Skeletal muscle tissue (tissue), 4 donors: ENCODE measurements around the gene ARL17A. TPM values are rescaled to one million over a fixed set of nuclear protein-coding genes. Genes with fewer than 3 reads are reported as not detected.
"Not testable (repeated sequence)": the region's sequence is repeated elsewhere in the genome, so short reads cannot be mapped to it uniquely, and the experiment has no call there.

Experiments used
- H3K27ac ChIP-seq: one replicate; pipeline ENCODE4 v1.7.0; 2013; ENCODE audit warnings: mild to moderate bottlenecking, low read depth, low read length, inconsistent platforms
- H3K27me3 ChIP-seq, 3 donors: one replicate each; pipeline ENCODE4 v1.7.0; 2013; ENCODE audit warnings: low read length in 3 of 3; ENCODE audit not compliant: control insufficient read depth in 3 of 3, insufficient read depth in 3 of 3
- H3K36me3 ChIP-seq, 3 donors: one replicate each; pipeline ENCODE4 v1.7.0; 2013; ENCODE audit warnings: low read length in 3 of 3; ENCODE audit not compliant: control insufficient read depth in 3 of 3, insufficient read depth in 3 of 3
- H3K4me1 ChIP-seq, 3 donors: one replicate each; pipeline ENCODE4 v1.7.0; 2013; ENCODE audit warnings: low read length in 3 of 3, mild to moderate bottlenecking in 3 of 3; ENCODE audit not compliant: control insufficient read depth in 3 of 3, insufficient read depth in 3 of 3
- H3K4me3 ChIP-seq, 3 donors: one replicate each; pipeline ENCODE4 v1.7.0; 2013; ENCODE audit warnings: low read length in 3 of 3
- H3K9ac ChIP-seq, 3 donors: one replicate each; pipeline ENCODE4 v1.7.0; 2013; ENCODE audit warnings: low read length in 3 of 3, mild to moderate bottlenecking in 3 of 3, moderate library complexity in 2 of 3, low read depth in 1 of 3
- H3K9me3 ChIP-seq, 3 donors: one replicate each; pipeline ENCODE4 v1.7.0; 2013; ENCODE audit warnings: low read length in 3 of 3; ENCODE audit not compliant: control insufficient read depth in 3 of 3
- total RNA-seq: library from RNA; depleted of rRNA; stranded (reverse); fragments of >200 nt; gene quantifications from one replicate; pipeline ENCODE4 v1.2.3, GENCODE V29; 2014
- donor health status: Osteomylitis.

ARL17A gene
- total RNA-seq, 1 donor from 2014 or later: 12.0 TPM

GRCh38 chr17:46559155-46559554 is 20.3 kb downstream of the ARL17A start:
- H3K36me3 ChIP-seq, H3K4me1 ChIP-seq, H3K9me3 ChIP-seq, H3K4me3 ChIP-seq, H3K27me3 ChIP-seq, H3K9ac ChIP-seq, H3K27ac ChIP-seq: not testable (repeated sequence)

DNA sequence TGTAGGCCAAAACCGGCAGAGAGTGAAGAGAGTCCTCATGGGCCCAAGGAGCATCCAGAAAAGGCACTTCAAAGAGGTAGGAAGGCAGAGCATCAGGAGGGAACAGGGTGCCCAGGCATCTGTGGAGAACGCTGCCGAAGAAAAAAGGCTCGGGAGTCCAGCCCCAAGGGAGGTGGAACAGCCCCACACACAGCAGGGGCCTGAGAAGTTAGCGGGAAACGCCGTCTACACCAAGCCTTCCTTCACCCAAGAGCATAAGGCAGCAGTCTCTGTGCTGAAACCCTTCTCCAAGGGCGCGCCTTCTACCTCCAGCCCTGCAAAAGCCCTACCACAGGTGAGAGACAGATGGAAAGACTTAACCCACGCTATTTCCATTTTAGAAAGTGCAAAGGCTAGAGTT is 30.9 kb downstream of the ARL17A start:
- H3K9me3 ChIP-seq, H3K36me3 ChIP-seq, H3K4me3 ChIP-seq, H3K27me3 ChIP-seq, H3K4me1 ChIP-seq, H3K27ac ChIP-seq, H3K9ac ChIP-seq: not testable (repeated sequence)

DNA sequence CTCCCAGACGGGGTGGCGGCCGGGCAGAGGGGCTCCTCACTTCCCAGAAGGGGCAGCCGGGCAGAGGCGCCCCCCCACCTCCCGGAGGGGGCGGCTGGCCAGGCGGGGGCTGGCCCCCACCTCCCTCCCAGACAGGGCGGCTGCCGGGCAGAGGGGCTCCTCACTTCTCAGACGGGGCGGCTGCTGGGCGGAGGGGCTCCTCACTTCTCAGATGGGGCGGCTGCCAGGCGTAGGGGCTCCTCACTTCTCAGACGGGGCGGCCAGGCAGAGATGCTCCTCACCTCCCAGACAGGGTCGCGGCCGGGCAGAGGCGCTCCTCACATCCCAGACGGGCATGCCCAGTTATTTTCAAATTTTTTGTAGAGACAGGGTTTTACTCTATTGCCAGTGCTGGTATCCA is 44.8 kb downstream of the ARL17A start:
- H3K4me3 ChIP-seq, H3K27me3 ChIP-seq, H3K27ac ChIP-seq, H3K4me1 ChIP-seq, H3K9me3 ChIP-seq, H3K36me3 ChIP-seq, H3K9ac ChIP-seq: not testable (repeated sequence)

- H3K9me3 ChIP-seq, H3K9ac ChIP-seq, H3K27me3 ChIP-seq, H3K4me3 ChIP-seq, H3K36me3 ChIP-seq, H3K4me1 ChIP-seq, H3K27ac ChIP-seq: not testable (repeated sequence)
These were observed 67.3 kb downstream of the ARL17A start, which contains the start of gene LRRC37A2 for GRCh38 chr17:46512168-46512567. Gene LRRC37A2 (plus strand): TSS chr17:46512468. CDS start chr17:46512713, 245 bp downstream.

DNA sequence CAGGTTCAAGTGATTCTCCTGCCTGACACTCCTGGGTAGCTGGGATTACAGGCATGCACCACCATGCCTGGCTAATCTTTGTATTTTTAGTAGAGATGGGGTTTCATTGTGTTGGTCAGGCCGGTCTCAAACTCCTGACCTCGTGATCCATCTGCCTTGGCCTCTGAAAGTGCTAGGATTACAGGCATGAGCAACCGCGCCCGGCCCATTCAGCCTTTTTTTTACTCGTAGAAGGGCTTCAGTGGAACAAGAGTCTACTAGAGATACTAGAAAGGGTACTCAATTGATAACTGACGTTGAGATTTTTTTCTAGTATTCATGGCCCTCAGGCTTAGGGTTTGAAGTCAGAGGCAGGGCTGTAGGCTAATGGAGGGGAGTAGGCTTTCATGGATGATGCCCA is 73.6 kb downstream of the ARL17A start:
- not testable (repeated sequence) for H3K36me3 ChIP-seq, H3K9me3 ChIP-seq, H3K27ac ChIP-seq, H3K9ac ChIP-seq, H3K4me1 ChIP-seq, H3K27me3 ChIP-seq, H3K4me3 ChIP-seq

GRCh38 chr17:46499437-46500139 is 79.9 kb downstream of the ARL17A start:
- H3K4me3 ChIP-seq, H3K27ac ChIP-seq, H3K4me1 ChIP-seq, H3K9ac ChIP-seq, H3K27me3 ChIP-seq, H3K9me3 ChIP-seq, H3K36me3 ChIP-seq: not testable (repeated sequence)

GRCh38 chr17:46492021-46492420 is 87.5 kb downstream of the ARL17A start:
- not testable (repeated sequence) for H3K9me3 ChIP-seq, H3K4me3 ChIP-seq, H3K27ac ChIP-seq, H3K27me3 ChIP-seq, H3K36me3 ChIP-seq, H3K9ac ChIP-seq, H3K4me1 ChIP-seq

- not testable (repeated sequence) for H3K9me3 ChIP-seq, H3K9ac ChIP-seq, H3K4me1 ChIP-seq, H3K36me3 ChIP-seq, H3K27me3 ChIP-seq, H3K4me3 ChIP-seq, H3K27ac ChIP-seq
These were observed 98.2 kb downstream of the ARL17A start for GRCh38 chr17:46481310-46481709.

DNA sequence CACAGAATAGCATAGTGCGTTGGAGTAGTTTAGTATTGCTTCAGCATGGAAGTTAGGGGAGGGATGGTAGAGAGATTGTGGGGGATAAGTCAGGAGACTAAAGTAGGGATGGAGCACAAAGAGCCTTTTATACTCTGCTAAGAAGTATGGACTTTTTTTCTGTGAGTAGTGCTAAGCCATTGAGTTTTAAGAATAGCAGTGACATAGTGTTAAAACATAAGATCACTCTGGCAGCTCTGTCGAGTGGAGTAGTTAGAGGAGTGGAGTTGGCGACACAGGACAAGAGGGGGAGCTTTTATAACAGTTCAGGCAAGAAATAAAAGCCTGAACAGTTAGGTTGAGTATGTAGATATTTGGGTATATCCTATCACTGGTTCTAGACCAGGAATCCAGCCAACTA is 100.7 kb downstream of the ARL17A start:
- not testable (repeated sequence) for H3K9ac ChIP-seq, H3K36me3 ChIP-seq, H3K27me3 ChIP-seq, H3K4me3 ChIP-seq, H3K27ac ChIP-seq, H3K4me1 ChIP-seq, H3K9me3 ChIP-seq

- not testable (repeated sequence) for H3K9ac ChIP-seq, H3K9me3 ChIP-seq, H3K4me3 ChIP-seq
These were observed 103.9 kb downstream of the ARL17A start for GRCh38 chr17:46475583-46475982.

DNA sequence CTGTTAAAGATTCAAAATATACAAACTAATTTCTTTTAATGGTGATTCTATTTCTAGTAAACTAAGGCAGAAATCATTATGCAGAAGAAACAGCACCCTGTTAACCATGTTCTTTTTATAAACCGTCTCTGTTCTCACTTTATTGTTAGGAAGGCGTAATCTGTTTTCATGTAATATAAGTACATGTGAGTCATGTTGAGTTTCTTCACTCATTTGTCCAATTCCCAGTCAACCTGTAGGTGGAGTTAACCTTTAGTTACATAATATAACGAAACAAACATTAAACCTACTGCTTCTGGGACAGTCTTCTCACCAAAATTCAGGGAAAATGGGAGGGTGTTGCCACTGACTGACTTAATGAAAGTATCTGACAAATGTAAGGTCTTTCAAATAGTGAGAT is 105.0 kb downstream of the ARL17A start:
- not testable (repeated sequence) for H3K4me1 ChIP-seq, H3K9me3 ChIP-seq, H3K36me3 ChIP-seq, H3K27ac ChIP-seq, H3K27me3 ChIP-seq, H3K9ac ChIP-seq, H3K4me3 ChIP-seq

More at GRCh38 chr17:46475583-46475982, 103.9 kb downstream of the ARL17A start:
- not testable (repeated sequence) for H3K36me3 ChIP-seq, H3K4me1 ChIP-seq, H3K27me3 ChIP-seq, H3K27ac ChIP-seq
